ENCODE measurements around the gene MUSTN1. TPM values are rescaled to one million over a fixed set of nuclear protein-coding genes. Genes with fewer than 3 reads are reported as not detected.
A peak's percentile ranks its signal among the peaks of the same experiment; 100 is the strongest.

Gene MUSTN1
- total RNA-seq, 2 experiments from 2014 or later, result 0.28 to 1.7 TPM

DNA sequence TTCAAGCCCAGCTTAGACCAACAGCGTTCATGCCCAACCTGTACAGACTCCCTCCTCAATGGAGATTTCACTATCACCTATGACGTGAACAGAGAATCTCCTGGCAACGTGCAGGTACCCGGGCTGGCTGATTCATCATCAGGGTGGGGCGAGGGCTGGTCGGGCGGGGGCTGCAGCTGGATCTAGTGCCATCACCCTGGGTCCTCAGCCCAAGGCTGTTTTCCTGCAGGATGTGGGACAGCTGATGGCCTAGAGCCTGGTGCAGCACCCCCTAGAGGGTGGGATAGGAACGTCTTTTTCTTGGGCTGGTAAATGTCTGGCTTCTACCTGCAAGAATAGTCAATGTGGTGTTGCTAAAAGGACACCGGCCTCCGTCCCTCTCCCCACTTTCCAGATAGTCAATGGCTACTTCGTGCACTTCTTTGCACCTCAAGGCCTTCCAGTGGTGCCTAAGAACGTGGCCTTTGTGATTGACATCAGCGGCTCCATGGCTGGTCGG lies 35.8 kb downstream of the MUSTN1 start:
- intact Hi-C loops (cut with micrococcal nuclease; ENCODE audit: unreplicated experiment), result no loop called here
- POLR2A ChIA-PET, result interaction anchor here (0.5 kb wide), 1 partner anchor 631 kb away, joined by 3 read pairs; no protein-coding TSS in a partner anchor
- CTCF ChIA-PET (ENCODE audit: unreplicated experiment), result interaction anchor here (0.9 kb wide), 1 partner anchor 13 kb away, joined by 3 read pairs; no protein-coding TSS in a partner anchor

DNA sequence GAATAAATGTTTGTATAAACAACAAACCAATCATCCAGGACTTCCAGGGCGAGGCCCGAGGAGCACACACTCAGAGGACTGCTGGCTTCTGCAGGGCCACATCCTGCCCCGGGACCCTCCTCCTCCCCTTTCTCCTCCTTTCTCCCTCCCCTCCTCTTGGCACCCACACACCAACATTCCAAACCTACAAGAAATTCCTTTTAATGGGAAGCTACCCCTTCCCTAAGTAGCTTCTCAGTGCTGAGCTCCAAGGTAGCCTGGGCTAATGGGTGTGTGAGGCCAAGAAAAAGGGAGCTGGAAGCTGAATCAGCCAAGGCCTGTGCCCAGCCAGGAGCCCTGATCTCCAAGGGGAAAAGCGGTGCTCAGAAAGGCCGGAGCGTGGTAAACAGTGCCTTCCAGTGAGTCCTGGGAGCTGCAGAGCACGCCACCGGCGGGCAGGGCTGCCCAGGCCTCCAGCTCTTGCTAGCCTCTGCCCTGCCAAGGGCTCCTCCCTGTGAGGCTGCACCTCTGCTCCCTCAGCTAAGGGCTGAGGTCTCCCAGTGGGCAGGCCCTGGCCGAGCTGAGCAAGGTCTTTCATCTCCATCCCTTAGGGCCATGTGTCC lies 36.3 kb downstream of the MUSTN1 start:
- no peak for TF ChIP-seq EZH2phosphoT487 (IDR thresholded peaks at IDR 0.05; ENCODE audit: borderline replicate concordance, low read depth, low read length)
- TF ChIP-seq, protein P1, sequence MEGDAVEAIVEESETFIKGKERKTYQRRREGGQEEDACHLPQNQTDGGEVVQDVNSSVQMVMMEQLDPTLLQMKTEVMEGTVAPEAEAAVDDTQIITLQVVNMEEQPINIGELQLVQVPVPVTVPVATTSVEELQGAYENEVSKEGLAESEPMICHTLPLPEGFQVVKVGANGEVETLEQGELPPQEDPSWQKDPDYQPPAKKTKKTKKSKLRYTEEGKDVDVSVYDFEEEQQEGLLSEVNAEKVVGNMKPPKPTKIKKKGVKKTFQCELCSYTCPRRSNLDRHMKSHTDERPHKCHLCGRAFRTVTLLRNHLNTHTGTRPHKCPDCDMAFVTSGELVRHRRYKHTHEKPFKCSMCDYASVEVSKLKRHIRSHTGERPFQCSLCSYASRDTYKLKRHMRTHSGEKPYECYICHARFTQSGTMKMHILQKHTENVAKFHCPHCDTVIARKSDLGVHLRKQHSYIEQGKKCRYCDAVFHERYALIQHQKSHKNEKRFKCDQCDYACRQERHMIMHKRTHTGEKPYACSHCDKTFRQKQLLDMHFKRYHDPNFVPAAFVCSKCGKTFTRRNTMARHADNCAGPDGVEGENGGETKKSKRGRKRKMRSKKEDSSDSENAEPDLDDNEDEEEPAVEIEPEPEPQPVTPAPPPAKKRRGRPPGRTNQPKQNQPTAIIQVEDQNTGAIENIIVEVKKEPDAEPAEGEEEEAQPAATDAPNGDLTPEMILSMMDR (conservative IDR thresholded peaks at IDR 0.05; ENCODE audit: low read length), result no peak
- Histone ChIP-seq H3K4me3 (ENCODE audit: low read depth, low read length, poor library complexity, severe bottlenecking) (no peak overlapping the region), H3K9me2 (ENCODE audit: insufficient read depth, low read length) (no peaks in the 10 kb centered on the region), H3K4me1 (ENCODE audit: insufficient read depth, low read length, poor library complexity, severe bottlenecking) (no peaks in the 10 kb centered on the region), H3K9me3 (ENCODE audit: low read length) (no peaks in the 10 kb centered on the region), H4K20me1 (ENCODE audit: insufficient read depth, low read length) (no peaks in the 10 kb centered on the region), H3K4me2 (ENCODE audit: low read length) (no peak overlapping the region), H3K79me2 (ENCODE audit: insufficient read depth, low read depth, low read length) (no peaks in the 10 kb centered on the region), H3K27ac (ENCODE audit: low read depth, low read length, poor library complexity, severe bottlenecking) (no peak overlapping the region), H2AFZ (ENCODE audit: low read length) (no peak overlapping the region), H3K36me3 (ENCODE audit: insufficient read depth, low read length) (no peaks in the 10 kb centered on the region)
- BruUV-seq (replicated peaks), result no TSS peak
- intact Hi-C loops (cut with micrococcal nuclease; ENCODE audit: unreplicated experiment), result no loop called here
- ChIA-PET CTCF (ENCODE audit: unreplicated experiment) (interaction anchor here (0.9 kb wide), 1 partner anchor 13 kb away, joined by 3 read pairs; no protein-coding TSS in a partner anchor), POLR2A (interaction anchor here (0.5 kb wide), 1 partner anchor 631 kb away, joined by 3 read pairs; no protein-coding TSS in a partner anchor)
- no peak for DNase-seq (ENCODE audit: low spot score)

More for the DNA sequence above, 35.8 kb downstream of the MUSTN1 start:
- Histone ChIP-seq H3K36me3 (ENCODE audit: insufficient read depth, low read length) (no peaks in the 10 kb centered on the region), H3K4me2 (ENCODE audit: low read length) (no peak overlapping the region), H3K4me3 (ENCODE audit: low read depth, low read length, poor library complexity, severe bottlenecking) (no peak overlapping the region), H3K4me1 (ENCODE audit: insufficient read depth, low read length, poor library complexity, severe bottlenecking) (no peaks in the 10 kb centered on the region), H3K9me2 (ENCODE audit: insufficient read depth, low read length) (no peaks in the 10 kb centered on the region), H3K27ac (ENCODE audit: low read depth, low read length, poor library complexity, severe bottlenecking) (no peak overlapping the region), H2AFZ (ENCODE audit: low read length) (no peak overlapping the region), H4K20me1 (ENCODE audit: insufficient read depth, low read length) (no peaks in the 10 kb centered on the region), H3K79me2 (ENCODE audit: insufficient read depth, low read depth, low read length) (no peaks in the 10 kb centered on the region), H3K9me3 (ENCODE audit: low read length) (no peaks in the 10 kb centered on the region)
- TF ChIP-seq, protein P1 (conservative IDR thresholded peaks at IDR 0.05; ENCODE audit: low read length), result peak; percentile 80
- TF ChIP-seq EZH2phosphoT487 (IDR thresholded peaks at IDR 0.05; ENCODE audit: borderline replicate concordance, low read depth, low read length), result no peak
- no TSS peak for BruUV-seq (replicated peaks)
- DNase-seq (ENCODE audit: low spot score), result peak; percentile 41

DNA sequence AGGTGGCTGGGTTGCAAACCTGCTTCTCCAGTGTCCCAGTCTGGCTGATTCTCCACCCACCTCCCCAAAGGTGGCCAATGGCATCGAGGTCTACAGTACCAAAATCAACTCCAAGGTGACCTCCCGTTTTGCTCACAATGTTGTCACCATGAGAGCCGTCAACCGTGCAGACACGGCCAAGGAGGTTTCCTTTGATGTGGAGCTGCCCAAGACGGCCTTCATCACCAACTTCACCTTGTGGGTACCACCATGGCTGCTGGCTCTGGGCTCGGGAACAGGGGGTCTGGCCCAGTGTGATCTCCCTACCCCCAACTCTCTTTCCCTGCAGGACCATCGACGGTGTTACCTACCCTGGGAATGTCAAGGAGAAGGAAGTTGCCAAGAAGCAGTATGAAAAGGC lies 38.4 kb downstream of the MUSTN1 start:
- no peak overlapping the region for H2AFZ ChIP-seq (ENCODE audit: low read length)
- TF ChIP-seq, protein P1 (conservative IDR thresholded peaks at IDR 0.05; ENCODE audit: low read length), result no peak
- TF ChIP-seq EZH2phosphoT487 (IDR thresholded peaks at IDR 0.05; ENCODE audit: borderline replicate concordance, low read depth, low read length), result no peak
- intact Hi-C loops (cut with micrococcal nuclease; ENCODE audit: unreplicated experiment), result no loop called here
- no peaks in the 10 kb centered on the region for H3K79me2 ChIP-seq (ENCODE audit: insufficient read depth, low read depth, low read length)
- no peaks in the 10 kb centered on the region for H3K36me3 ChIP-seq (ENCODE audit: insufficient read depth, low read length)
- ChIA-PET CTCF (ENCODE audit: unreplicated experiment) (no interaction called here), POLR2A (no interaction called here)
- no peaks in the 10 kb centered on the region for H3K4me1 ChIP-seq (ENCODE audit: insufficient read depth, low read length, poor library complexity, severe bottlenecking)
- no peaks in the 10 kb centered on the region for H4K20me1 ChIP-seq (ENCODE audit: insufficient read depth, low read length)
- H3K4me3 ChIP-seq (ENCODE audit: low read depth, low read length, poor library complexity, severe bottlenecking), result no peak overlapping the region
- BruUV-seq (replicated peaks), result no TSS peak
- no peak for DNase-seq (ENCODE audit: low spot score)
- no peaks in the 10 kb centered on the region for H3K9me3 ChIP-seq (ENCODE audit: low read length)
- H3K27ac ChIP-seq (ENCODE audit: low read depth, low read length, poor library complexity, severe bottlenecking), result no peak overlapping the region
- no peaks in the 10 kb centered on the region for H3K9me2 ChIP-seq (ENCODE audit: insufficient read depth, low read length)
- no peak overlapping the region for H3K4me2 ChIP-seq (ENCODE audit: low read length)

All from OCI-LY7 (cell line).